NB4 (cell line): ENCODE results near the gene RFX4.

Experiments
- MAX ChIP-seq: IDR thresholded peaks from 2 replicates; pipeline ENCODE4 v1.6.1; 2011; ENCODE audit warnings: low read depth, low read length
- MYC ChIP-seq: IDR thresholded peaks from 2 replicates; pipeline ENCODE4 v1.6.1; 2011; ENCODE audit warnings: low read depth, low read length
- POLR2A ChIP-seq: IDR thresholded peaks from 2 replicates; pipeline ENCODE4 v1.6.1; 2011; ENCODE audit warnings: mild to moderate bottlenecking; ENCODE audit not compliant: insufficient read length; ENCODE audit errors: extremely low read depth
- TF ChIP-seq, protein P1 (sequence below): IDR thresholded peaks from one replicate; pipeline ENCODE4 v1.5.1; 2012; ENCODE audit warnings: low read depth, low read length

GRCh38 chr12:106764220-106764619 lies 181.4 kb downstream of the RFX4 start:
- TF ChIP-seq, protein P1, sequence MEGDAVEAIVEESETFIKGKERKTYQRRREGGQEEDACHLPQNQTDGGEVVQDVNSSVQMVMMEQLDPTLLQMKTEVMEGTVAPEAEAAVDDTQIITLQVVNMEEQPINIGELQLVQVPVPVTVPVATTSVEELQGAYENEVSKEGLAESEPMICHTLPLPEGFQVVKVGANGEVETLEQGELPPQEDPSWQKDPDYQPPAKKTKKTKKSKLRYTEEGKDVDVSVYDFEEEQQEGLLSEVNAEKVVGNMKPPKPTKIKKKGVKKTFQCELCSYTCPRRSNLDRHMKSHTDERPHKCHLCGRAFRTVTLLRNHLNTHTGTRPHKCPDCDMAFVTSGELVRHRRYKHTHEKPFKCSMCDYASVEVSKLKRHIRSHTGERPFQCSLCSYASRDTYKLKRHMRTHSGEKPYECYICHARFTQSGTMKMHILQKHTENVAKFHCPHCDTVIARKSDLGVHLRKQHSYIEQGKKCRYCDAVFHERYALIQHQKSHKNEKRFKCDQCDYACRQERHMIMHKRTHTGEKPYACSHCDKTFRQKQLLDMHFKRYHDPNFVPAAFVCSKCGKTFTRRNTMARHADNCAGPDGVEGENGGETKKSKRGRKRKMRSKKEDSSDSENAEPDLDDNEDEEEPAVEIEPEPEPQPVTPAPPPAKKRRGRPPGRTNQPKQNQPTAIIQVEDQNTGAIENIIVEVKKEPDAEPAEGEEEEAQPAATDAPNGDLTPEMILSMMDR = no peak
- TF ChIP-seq POLR2A = no peak
- TF ChIP-seq MAX = no peak
- no peak for TF ChIP-seq MYC
